ENCODE results near the gene SYTL2.

SYTL2 gene

DNA sequence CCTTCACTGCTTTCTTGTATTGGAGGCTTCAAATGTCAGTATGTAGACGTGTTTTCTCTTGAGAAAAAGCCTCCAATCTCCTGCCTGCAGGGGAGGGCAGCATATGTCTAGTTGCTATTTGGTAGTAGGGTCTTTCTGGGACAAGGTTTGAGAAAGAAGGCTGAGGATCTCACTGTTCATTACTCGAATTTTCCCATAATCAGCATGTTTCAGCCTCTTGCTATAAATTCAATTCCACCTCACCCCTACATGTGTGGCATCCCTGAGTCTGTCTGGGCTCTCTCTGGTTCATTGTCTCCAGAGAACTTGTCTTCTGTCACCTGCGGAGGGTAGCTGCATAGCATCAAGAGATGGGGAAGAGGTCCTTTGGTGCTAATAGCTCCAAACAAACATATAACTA, 24.8 kb upstream of the SYTL2 start:
- TF ChIP-seq, protein P1, sequence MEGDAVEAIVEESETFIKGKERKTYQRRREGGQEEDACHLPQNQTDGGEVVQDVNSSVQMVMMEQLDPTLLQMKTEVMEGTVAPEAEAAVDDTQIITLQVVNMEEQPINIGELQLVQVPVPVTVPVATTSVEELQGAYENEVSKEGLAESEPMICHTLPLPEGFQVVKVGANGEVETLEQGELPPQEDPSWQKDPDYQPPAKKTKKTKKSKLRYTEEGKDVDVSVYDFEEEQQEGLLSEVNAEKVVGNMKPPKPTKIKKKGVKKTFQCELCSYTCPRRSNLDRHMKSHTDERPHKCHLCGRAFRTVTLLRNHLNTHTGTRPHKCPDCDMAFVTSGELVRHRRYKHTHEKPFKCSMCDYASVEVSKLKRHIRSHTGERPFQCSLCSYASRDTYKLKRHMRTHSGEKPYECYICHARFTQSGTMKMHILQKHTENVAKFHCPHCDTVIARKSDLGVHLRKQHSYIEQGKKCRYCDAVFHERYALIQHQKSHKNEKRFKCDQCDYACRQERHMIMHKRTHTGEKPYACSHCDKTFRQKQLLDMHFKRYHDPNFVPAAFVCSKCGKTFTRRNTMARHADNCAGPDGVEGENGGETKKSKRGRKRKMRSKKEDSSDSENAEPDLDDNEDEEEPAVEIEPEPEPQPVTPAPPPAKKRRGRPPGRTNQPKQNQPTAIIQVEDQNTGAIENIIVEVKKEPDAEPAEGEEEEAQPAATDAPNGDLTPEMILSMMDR (IDR thresholded peaks at IDR 0.05; ENCODE audit: insufficient read depth, low read depth, low read length, missing control alignments) = no peak
- no peak overlapping the region for H3K4me3 ChIP-seq (ENCODE audit: low read length)
- no peak for DNase-seq (ENCODE audit: low read depth)

DNA sequence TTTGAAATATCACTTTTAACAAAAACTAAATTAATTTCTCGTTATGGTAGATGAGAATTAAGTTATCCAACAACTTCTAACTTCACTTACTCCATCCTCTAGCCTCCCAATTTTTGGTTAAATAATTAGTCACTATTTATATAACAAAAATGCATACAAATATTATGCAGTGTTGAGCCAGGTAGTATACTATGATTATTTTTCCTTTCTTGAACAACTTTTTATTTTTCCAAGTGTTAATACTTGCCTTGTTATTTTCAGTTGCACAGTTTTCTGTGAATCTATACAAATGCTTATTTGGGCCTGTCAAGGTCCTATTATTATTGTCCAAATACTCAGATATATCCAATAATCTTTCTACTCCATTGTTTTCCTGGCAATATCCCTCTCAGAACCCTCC, 24.3 kb upstream of the SYTL2 start:
- TF ChIP-seq, protein P1 (IDR thresholded peaks at IDR 0.05; ENCODE audit: insufficient read depth, low read depth, low read length, missing control alignments) = no peak
- no peak for DNase-seq (ENCODE audit: low read depth)
- no peak overlapping the region for H3K4me3 ChIP-seq (ENCODE audit: low read length)

DNA sequence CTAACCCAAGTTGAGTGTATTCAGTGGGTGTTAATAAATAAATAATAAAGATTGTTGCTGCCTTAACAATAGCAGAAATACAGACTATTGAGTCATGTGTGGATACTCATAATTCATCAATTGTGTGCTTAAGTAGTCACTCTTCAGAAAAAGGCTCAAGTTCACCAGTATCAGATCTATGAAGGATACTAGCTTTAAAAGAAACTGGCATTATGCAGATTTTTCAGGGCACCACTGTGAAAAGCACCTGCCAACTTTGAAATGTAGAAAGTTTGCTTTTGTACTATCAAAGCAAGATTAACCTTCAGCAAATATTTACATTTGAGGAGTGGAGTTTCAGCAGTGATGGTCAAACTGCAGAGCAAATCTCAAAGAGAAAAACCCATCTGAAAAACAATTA, 20.1 kb upstream of the SYTL2 start:
- peak; percentile 23 for DNase-seq (ENCODE audit: low read depth)
- TF ChIP-seq, protein P1 (IDR thresholded peaks at IDR 0.05; ENCODE audit: insufficient read depth, low read depth, low read length, missing control alignments) = no peak
- H3K4me3 ChIP-seq (ENCODE audit: low read length) = no peak overlapping the region

DNA sequence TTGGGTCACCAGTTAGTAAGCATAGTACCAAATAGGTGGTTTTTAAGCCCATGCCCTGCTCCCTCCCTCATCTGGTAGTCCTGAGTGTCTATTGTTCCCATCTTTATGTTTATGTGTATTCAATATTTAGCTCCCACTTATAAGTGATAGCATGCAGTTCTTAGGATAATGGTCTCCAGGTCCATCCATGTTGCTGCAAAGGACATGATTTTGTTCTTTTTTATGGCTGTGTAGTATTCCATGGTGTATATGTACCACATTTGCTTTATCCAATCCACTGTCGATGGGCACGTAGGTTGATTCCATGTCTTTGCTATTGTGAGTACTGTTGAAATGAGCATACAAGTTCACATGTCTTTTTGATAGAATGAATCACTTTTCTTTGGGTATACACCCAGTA, 18.2 kb upstream of the SYTL2 start:
- DNase-seq (ENCODE audit: low read depth) = no peak
- H3K4me3 ChIP-seq (ENCODE audit: low read length) = no peak overlapping the region
- TF ChIP-seq, protein P1 (IDR thresholded peaks at IDR 0.05; ENCODE audit: insufficient read depth, low read depth, low read length, missing control alignments) = no peak

DNA sequence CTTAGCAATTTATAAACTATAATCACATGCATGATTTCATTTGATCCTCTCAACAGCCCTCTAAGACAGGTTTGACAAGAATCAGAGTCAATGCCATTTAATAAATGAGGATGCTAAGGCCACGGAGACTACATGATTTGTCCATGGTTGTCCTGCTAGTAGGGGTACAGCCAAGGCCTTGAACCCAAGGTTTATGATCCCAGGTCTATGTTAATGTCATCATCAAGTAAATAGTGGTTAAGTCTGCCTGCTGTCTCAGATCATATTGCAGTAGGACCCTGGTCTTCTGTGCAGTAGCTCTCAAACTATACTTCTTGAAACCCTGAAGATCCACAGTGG, 17.7 kb upstream of the SYTL2 start:
- TF ChIP-seq, protein P1 (IDR thresholded peaks at IDR 0.05; ENCODE audit: insufficient read depth, low read depth, low read length, missing control alignments) = no peak
- peak; percentile 49 for DNase-seq (ENCODE audit: low read depth)
- no peak overlapping the region for H3K4me3 ChIP-seq (ENCODE audit: low read length)

DNA sequence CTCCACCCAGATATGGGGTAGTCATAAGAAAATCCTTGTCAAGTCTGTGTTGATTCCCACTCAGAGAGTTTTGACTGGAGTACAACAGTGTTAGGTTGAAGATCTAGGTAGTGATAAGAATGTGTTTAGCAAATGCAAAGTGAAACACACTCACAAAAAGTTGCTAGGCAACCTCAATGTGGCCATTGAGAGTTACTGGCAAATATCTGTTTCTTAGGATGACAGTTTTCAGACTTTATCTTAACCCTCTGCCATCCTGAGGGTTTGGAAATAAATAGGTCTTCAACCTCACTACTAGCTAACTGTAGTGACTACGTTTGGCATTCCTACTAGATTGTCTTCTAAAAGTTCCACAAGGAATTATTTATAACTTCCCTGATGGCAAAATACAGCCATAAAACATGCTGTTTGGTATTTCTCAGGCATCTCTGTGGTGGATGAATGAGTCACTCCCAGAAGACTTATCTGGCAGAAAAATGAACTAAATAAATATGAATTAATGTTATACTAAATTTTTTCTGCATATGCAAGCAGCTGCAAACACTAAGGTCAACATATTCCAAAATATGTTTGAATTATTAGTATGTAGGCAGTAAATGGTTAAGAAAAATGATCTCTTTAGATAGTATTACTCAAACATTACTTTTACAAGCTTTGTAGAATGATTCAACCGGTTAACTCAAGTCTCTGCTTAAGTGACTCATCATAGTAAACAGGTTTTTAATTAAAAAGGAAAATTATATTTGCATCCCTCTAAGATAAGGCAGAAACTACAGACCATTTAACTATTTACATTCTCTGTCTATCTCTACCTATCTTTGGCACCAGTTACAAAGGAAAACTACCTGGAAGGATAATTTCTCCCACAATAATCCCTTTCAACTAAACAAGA, 17.1 kb upstream of the SYTL2 start:
- TF ChIP-seq, protein P1 (IDR thresholded peaks at IDR 0.05; ENCODE audit: insufficient read depth, low read depth, low read length, missing control alignments) = no peak
- DNase-seq (ENCODE audit: low read depth) = peak; percentile 72
- H3K4me3 ChIP-seq (ENCODE audit: low read length) = no peak overlapping the region

Measured in epithelial cell of esophagus (primary cell).